HG03520 (cell line): ENCODE results near the gene TRAPPC1.

Experiments used
- ATAC-seq: cut with Tn5 transposase; IDR thresholded peaks from one replicate; pipeline ENCODE4 v1.9.1; 2021; ENCODE audit warnings: mild to moderate bottlenecking, moderate library complexity; ENCODE audit not compliant: unreplicated experiment

Gene TRAPPC1

GRCh38 chr17:7943291-7943690 lies 11.5 kb upstream of the TRAPPC1 start:
- no peak for ATAC-seq

- ATAC-seq: no peak
These were observed 9.0 kb upstream of the TRAPPC1 start for GRCh38 chr17:7940743-7941142.

- no peak for ATAC-seq
These were observed 8.3 kb upstream of the TRAPPC1 start for GRCh38 chr17:7940034-7940433.

- ATAC-seq: no peak
These were observed 4.1 kb upstream of the TRAPPC1 start for GRCh38 chr17:7935859-7936258.

GRCh38 chr17:7932949-7933348 lies 1.2 kb upstream of the TRAPPC1 start:
- no peak for ATAC-seq

- ATAC-seq: no peak
These were observed 741 bp upstream of the TRAPPC1 start for GRCh38 chr17:7932483-7932891.

- no peak for ATAC-seq
These were observed 710 bp downstream of the TRAPPC1 start for GRCh38 chr17:7930841-7931631.

GRCh38 chr17:7929158-7930023 lies 2.4 kb downstream of the TRAPPC1 start, which contains the start of gene KCNAB3:
TSS of gene KCNAB3 (minus strand) at chr17:7929856. CDS start at chr17:7929435, 421 bp downstream.
- ATAC-seq: no peak

- ATAC-seq: no peak
These were observed 4.2 kb downstream of the TRAPPC1 start for GRCh38 chr17:7927596-7927995.

GRCh38 chr17:7922845-7923628 lies 8.7 kb downstream of the TRAPPC1 start:
- no peak for ATAC-seq

- ATAC-seq: no peak
These were observed 9.4 kb downstream of the TRAPPC1 start for GRCh38 chr17:7922269-7922844.

- ATAC-seq: no peak
These were observed 14.9 kb downstream of the TRAPPC1 start for GRCh38 chr17:7916808-7917207.

- no peak for ATAC-seq
These were observed 15.4 kb downstream of the TRAPPC1 start for GRCh38 chr17:7916385-7916682.

- peak; percentile 64 for ATAC-seq
These were observed 15.9 kb downstream of the TRAPPC1 start, which contains the start of gene RNF227 for GRCh38 chr17:7915611-7916384. TSS of gene RNF227 (minus strand) at chr17:7916289. CDS start at chr17:7916195, 94 bp downstream.

GRCh38 chr17:7915179-7915610 lies 16.6 kb downstream of the TRAPPC1 start:
- ATAC-seq: no peak

- no peak for ATAC-seq
These were observed 18.7 kb downstream of the TRAPPC1 start for GRCh38 chr17:7912927-7913524.

- ATAC-seq: no peak
These were observed 20.6 kb downstream of the TRAPPC1 start for GRCh38 chr17:7911116-7911515.

GRCh38 chr17:7910711-7911110 lies 21.0 kb downstream of the TRAPPC1 start:
- ATAC-seq: no peak

- no peak for ATAC-seq
These were observed 21.5 kb downstream of the TRAPPC1 start for GRCh38 chr17:7910281-7910680.

GRCh38 chr17:7909089-7909488 lies 22.7 kb downstream of the TRAPPC1 start:
- ATAC-seq: no peak
